ENCODE measurements around the gene USP48. TPM values are rescaled to one million over a fixed set of nuclear protein-coding genes. Genes with fewer than 3 reads are reported as not detected.
A peak's percentile ranks its signal among the peaks of the same experiment; 100 is the strongest.

Gene USP48
- total and polyA plus RNA-seq, 2 of the 13 experiments (the other 11 are each of a cell fraction or from before 2014, with no cell fraction given) = 30.4 to 30.7 TPM

- TF ChIP-seq ZNF276 (CRISPR knock-in tag; IDR thresholded peaks at IDR 0.05; ENCODE audit: low read depth) = peak; percentile 66; the same call in 1 of the 2 replicates
- TF ChIP-seq SAP130 (CRISPR knock-in tag; IDR thresholded peaks at IDR 0.05; ENCODE audit: low read depth) = peak; percentile 91
- TF ChIP-seq ZSCAN9 (CRISPR knock-in tag; IDR thresholded peaks at IDR 0.05; ENCODE audit: borderline replicate concordance) = peak; percentile 83
- no peak for TF ChIP-seq BHLHE40 (IDR thresholded peaks at IDR 0.05; ENCODE audit: low read length)
- no peak for TF ChIP-seq NFIB (CRISPR knock-in tag; IDR thresholded peaks at IDR 0.05; ENCODE audit: borderline replicate concordance)
- peak; percentile 77 for TF ChIP-seq ASH2L (IDR thresholded peaks at IDR 0.05; ENCODE audit: insufficient read length, low read depth, low read length)
- no peak for TF ChIP-seq IKZF4 (CRISPR knock-in tag; IDR thresholded peaks at IDR 0.05; ENCODE audit: borderline replicate concordance, low read depth, not compliant biosample characterization)
- peak; percentile 22; the same call in 1 of the 2 replicates for TF ChIP-seq FOXO1 (CRISPR knock-in tag; IDR thresholded peaks at IDR 0.05)
- TF ChIP-seq, protein P1, sequence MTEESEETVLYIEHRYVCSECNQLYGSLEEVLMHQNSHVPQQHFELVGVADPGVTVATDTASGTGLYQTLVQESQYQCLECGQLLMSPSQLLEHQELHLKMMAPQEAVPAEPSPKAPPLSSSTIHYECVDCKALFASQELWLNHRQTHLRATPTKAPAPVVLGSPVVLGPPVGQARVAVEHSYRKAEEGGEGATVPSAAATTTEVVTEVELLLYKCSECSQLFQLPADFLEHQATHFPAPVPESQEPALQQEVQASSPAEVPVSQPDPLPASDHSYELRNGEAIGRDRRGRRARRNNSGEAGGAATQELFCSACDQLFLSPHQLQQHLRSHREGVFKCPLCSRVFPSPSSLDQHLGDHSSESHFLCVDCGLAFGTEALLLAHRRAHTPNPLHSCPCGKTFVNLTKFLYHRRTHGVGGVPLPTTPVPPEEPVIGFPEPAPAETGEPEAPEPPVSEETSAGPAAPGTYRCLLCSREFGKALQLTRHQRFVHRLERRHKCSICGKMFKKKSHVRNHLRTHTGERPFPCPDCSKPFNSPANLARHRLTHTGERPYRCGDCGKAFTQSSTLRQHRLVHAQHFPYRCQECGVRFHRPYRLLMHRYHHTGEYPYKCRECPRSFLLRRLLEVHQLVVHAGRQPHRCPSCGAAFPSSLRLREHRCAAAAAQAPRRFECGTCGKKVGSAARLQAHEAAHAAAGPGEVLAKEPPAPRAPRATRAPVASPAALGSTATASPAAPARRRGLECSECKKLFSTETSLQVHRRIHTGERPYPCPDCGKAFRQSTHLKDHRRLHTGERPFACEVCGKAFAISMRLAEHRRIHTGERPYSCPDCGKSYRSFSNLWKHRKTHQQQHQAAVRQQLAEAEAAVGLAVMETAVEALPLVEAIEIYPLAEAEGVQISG (CRISPR knock-in tag; IDR thresholded peaks at IDR 0.05) = peak; percentile 83
- TF ChIP-seq, protein P2, sequence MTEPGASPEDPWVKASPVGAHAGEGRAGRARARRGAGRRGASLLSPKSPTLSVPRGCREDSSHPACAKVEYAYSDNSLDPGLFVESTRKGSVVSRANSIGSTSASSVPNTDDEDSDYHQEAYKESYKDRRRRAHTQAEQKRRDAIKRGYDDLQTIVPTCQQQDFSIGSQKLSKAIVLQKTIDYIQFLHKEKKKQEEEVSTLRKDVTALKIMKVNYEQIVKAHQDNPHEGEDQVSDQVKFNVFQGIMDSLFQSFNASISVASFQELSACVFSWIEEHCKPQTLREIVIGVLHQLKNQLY (CRISPR knock-in tag; IDR thresholded peaks at IDR 0.05) = peak; percentile 84
- 0 out of 2 replicates have a peak, but pooled peaks have one; percentile 62 for TF ChIP-seq ZNF550 (CRISPR knock-in tag; IDR thresholded peaks at IDR 0.05; ENCODE audit: borderline replicate concordance)
- peak; percentile 80; the same call in 1 of the 2 replicates for TF ChIP-seq THAP8 (CRISPR knock-in tag; IDR thresholded peaks at IDR 0.05; ENCODE audit: borderline replicate concordance)
- TF ChIP-seq TRAFD1 (CRISPR knock-in tag; IDR thresholded peaks at IDR 0.05; ENCODE audit: borderline replicate concordance) = no peak
These were observed 113.5 kb downstream of the USP48 start, which contains the start of gene RAP1GAP (continued) for GRCh38 chr1:21669258-21670058.
